ENCODE measurements around the gene CNDP2.

CNDP2 gene

DNA sequence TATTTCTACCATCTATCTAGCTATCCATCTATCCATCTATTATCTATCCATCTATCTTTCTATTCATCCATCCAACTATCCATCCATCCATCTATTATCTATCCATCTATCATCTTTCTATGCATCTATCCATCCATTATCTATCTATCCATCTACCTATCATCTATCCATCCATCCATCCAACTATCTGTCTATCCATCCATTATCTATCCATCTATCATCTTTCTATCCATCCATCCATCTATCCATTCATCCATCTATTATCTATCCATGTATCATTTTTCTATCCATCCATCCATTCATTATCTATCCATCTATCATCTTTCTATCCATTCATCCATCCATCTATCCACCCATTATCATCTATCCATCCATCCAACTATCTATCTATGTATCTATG is 76.9 kb downstream of the CNDP2 start:
- Histone ChIP-seq H3K27ac (ENCODE audit: low read depth, low read length, poor library complexity, severe bottlenecking) (no peak overlapping the region), H3K9ac (ENCODE audit: low read length) (no peak overlapping the region), H4K20me1 (ENCODE audit: insufficient read depth, low read length) (no peaks in the 10 kb centered on the region), H3K36me3 (ENCODE audit: insufficient read depth, low read length) (no peaks in the 10 kb centered on the region), H3K79me2 (ENCODE audit: insufficient read depth, low read length) (no peaks in the 10 kb centered on the region), H3K4me1 (ENCODE audit: insufficient read depth, low read length, severe bottlenecking) (no peaks in the 10 kb centered on the region), H3K9me2 (ENCODE audit: low read depth, low read length) (no peaks in the 10 kb centered on the region), H3K4me3 (ENCODE audit: low read depth, low read length, poor library complexity, severe bottlenecking) (no peak overlapping the region), H3K9me3 (ENCODE audit: low read length) (no peaks in the 10 kb centered on the region), H3F3A (ENCODE audit: insufficient read depth, low read length) (no peaks in the 10 kb centered on the region), H3K4me2 (ENCODE audit: low read length) (no peak overlapping the region), H3K27me3 (ENCODE audit: insufficient read depth, low read length) (no peaks in the 10 kb centered on the region), H2AFZ (ENCODE audit: low read length) (no peak overlapping the region)
- no peak for TF ChIP-seq EZH2 (IDR thresholded peaks at IDR 0.05; ENCODE audit: borderline replicate concordance, low read length)
- TF ChIP-seq, protein P1, sequence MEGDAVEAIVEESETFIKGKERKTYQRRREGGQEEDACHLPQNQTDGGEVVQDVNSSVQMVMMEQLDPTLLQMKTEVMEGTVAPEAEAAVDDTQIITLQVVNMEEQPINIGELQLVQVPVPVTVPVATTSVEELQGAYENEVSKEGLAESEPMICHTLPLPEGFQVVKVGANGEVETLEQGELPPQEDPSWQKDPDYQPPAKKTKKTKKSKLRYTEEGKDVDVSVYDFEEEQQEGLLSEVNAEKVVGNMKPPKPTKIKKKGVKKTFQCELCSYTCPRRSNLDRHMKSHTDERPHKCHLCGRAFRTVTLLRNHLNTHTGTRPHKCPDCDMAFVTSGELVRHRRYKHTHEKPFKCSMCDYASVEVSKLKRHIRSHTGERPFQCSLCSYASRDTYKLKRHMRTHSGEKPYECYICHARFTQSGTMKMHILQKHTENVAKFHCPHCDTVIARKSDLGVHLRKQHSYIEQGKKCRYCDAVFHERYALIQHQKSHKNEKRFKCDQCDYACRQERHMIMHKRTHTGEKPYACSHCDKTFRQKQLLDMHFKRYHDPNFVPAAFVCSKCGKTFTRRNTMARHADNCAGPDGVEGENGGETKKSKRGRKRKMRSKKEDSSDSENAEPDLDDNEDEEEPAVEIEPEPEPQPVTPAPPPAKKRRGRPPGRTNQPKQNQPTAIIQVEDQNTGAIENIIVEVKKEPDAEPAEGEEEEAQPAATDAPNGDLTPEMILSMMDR (IDR thresholded peaks at IDR 0.05; ENCODE audit: low read length): no peak

Measured in OCI-LY1 (cell line).